Anterior cingulate cortex (tissue), 58 donors: Measurements from ENCODE around the gene GNG14.
"Not testable (repeated sequence)": the region's sequence is repeated elsewhere in the genome, so short reads cannot be mapped to it uniquely, and the experiment has no call there.

ENCODE experiments used
- DNase-seq, 58 donors: peaks; one replicate each; lab custom pipeline; 2025; lab: John Stamatoyannopoulos, UW

Gene GNG14

GRCh38 chr19:12694641-12695040, 6.8 kb downstream of the GNG14 start:
- no peak for DNase-seq

- no peak for DNase-seq
Measured at GRCh38 chr19:12695096-12695495, 7.3 kb downstream of the GNG14 start.

- DNase-seq, result no peak
Measured at GRCh38 chr19:12695514-12695913, 7.7 kb downstream of the GNG14 start.

DNA sequence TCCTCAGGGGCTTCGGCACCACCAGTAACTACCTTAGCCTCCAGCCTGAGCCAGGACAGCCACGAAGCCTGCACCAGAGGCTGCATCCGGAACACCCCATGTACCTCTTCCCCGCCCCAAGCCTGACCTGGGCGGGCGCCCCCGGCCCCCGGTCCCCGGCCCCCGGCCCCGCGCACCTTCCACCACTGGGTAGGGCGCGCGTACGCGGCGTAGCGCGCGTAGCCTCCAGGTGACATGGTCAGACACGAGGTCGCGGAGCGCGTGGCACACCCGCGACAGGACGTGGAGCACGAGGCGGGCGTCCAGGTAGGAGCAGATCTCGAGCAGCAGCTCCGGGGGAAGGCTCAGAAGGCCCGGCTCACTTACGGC, 8.2 kb downstream of the GNG14 start:
- DNase-seq, result no peak

DNA sequence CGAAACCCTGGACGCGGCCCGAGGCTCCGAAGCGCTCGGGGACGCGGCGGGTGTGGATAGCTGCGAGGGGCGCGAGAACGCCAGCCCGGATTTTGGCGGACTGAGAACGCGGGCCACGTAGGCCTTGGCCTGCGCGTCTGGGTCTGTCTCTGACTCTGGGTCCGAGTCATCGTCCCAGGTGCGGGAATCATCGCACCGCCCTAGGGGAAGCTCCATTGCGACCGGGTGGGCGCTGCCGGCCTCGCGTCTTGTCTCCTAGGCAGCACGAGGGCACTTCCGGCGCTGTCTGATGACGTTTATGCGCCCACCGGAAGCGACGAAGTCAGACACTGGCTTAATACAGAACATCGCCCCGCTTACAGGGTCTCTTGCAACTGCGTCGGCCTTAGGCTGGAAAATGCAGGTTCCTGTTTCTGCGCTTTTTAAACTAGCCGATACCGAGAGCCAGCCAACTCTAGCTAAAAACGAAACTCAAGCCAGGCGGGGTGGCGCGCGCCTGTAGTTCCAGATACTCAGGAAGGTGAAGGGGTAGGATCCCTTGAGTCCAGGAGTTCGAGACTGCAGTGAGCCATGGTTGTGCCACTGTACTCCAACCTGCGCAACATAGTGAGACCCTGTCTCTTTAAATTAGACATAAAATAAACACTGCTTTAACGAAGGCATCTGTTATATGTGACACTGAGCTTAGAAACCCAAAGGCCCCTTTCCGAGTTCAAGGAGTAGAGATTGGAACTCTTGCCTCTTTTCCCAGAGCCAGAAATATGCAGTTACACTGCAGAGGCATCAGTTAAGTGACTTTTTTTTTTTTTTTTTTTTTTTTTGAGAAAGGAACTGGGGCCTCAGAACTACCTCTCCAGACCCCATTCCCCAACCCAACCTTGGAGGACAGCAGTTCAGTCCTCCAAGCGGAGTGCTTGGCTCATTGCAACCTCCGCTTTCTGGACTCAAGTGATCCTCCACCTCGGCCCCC, 8.9 kb downstream of the GNG14 start, which contains the start of gene FBXW9:
FBXW9 (minus strand) TSS at position 266 of the 970 bp plus-strand sequence; CDS start at position 216, 50 bp downstream.
- peak; percentile 72 to 100 (median 92) for DNase-seq

DNA sequence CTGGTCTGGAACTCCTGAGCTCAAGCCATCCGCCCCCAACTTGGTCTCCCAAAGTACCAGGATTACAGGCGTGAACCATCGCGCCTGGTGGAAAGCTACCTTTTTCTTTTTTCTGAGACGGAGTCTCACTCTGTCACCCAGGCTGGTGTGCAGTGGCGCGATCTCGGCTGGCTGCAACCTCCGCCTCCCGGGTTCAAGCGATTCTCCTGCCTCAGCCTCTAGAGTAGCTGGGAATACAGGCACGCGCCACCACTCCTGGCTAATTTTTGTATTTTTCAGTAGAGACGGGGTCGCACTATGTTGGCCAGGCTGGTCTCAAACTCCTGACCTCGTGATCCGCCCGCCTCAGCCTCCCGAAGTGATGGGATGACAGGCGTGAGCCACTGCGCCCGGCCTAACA, 9.6 kb downstream of the GNG14 start:
- DNase-seq, result not testable (repeated sequence)

DNA sequence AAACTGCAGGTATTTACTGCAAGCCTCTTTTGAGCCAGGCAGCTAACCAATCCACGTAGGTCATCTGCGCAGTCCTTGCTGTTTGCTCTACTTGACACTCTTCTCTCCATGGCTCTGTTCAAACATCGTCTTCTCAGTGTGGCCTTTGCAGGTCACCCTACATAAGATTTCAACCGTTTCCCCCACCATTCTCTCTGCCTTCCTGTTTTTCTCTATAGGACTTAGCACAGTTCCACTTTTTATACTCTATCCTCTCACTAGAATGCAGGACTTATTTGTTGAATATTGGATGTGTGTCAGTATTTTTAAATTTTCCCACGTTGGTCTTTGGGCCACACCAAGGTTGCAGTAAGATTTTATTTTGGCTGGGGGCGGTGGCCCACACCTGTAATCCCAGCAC, 10.3 kb downstream of the GNG14 start:
- DNase-seq, result no peak

DNA sequence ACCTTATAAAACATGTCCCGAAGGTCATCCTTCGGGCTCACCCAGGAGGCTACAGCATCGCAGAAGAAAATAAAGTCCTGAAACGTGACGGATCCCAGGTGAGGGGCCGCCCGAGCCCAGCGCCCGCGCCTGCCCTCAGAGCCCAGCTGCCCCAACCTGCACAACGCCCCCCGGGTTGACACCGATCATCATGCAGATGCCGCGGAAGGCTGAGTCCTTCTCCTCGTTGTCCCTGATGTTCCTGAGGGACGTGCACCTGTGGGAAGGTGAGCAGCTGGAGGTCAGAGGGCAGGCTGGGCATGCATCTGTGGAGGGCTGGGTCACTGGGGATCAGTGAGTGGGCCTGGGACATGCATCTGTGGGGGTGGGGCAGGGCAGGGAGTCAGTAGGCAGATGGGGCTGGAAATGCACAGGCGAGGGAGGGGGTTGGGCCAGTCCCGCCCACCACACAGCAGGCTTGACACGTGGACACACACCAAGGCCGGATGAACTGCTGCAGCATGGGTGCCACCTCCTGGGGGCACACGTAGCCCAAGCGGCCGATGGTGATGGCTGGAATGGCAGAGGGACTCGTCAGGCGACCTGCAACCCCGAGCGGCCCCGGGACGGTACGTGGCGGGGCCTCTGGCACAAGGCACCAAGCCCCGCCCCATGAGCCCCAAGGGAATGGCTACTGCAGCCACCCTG, 13.9 kb downstream of the GNG14 start:
- DNase-seq, result no peak

GRCh38 chr19:12703046-12703445, 15.2 kb downstream of the GNG14 start:
- no peak for DNase-seq

GRCh38 chr19:12705169-12705568, 17.4 kb downstream of the GNG14 start:
- DNase-seq, result no peak

DNA sequence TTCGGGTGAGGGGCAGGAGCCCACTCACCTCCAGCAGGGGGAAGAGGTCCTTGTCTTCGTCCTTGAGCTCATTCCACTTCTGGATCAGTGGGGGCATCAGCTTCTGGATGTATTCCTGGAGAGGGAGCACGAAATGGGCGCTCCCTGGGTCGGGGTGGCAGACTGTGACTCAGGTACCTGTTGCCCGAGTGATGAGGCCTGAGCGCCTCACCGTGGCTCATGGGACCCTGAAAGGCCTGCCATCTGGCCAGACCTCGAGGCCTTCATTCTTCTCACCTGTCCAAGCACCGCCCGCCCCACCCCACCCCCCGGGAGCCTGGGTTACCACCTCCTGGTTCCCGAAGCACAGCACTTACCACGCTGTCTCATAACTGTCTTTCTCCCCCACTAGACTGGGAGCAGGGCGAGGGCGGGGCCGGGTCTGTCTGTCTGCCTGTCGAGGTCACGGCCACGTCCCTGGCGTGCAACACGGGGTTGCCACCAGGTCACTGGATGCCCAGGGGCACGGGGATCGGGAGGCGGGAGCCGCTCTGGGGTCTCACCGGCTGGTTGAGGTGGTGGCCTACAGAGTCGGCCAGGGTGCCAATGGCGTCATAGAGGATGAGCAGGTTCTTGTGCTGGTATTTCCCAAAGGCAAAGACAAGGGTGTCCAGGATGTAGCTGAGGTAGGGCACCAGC, 18.0 kb downstream of the GNG14 start:
- no peak for DNase-seq

DNA sequence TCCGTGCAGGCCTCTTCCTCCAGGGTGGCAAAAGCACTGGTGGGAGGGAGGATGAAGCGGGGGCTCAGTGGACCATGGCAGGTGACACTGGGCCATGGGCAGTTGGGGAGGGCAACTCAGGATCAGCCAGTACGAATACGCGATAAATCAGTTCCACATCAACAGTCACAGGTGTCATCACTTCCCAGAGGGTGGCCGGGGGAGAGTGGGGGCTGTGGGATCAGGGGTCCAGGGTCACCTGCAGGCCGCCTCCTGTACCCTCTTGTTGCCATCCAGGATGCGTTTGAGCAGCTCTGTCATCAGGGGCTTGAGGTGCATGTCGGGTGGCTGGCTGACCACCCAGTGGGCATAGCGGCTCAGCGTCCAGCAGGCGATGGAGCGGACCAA, 18.5 kb downstream of the GNG14 start:
- DNase-seq, result no peak

GRCh38 chr19:12708641-12709040, 20.8 kb downstream of the GNG14 start:
- DNase-seq, result no peak

DNA sequence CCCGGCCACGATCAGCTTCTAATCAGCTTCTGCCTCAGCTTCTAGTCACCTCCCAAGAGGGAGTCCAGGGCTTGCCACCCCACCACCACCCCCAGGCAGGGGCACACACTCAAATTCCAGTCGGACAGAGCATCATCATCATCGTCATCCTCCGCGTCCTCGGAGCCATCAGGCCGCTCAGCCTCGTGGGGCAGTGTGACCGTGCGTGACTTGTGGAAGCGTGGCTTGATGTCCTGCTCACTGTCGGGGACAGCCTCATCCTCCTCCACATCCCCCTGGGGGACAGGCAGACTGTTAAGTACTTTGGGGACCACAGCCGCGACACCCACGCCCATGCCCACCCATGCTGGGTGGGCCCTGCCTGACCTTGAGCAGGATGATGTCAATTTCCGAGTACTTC, 23.4 kb downstream of the GNG14 start:
- DNase-seq, result no peak

- peak in 1 of 58 donors; percentile 39 for DNase-seq
Measured at GRCh38 chr19:12712077-12712476, 24.3 kb downstream of the GNG14 start.

DNA sequence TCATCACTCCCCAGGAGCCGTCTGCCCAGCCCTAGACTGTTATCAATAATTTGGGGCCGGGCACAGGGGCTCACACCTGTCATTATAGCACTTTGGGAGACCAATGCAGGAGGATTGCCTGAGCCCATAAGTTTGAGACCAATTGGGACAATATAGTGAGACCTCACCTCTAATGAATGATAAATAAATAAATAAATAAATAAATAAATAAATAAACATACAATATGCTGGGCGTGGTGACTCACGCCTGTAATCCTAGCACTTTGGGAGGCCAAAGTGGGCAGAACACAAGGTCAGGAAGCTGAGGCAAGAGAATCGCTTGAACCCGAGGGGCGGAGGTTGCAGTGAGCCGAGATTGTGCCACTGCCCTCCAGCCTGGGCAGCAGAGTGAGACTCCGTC, 25.5 kb downstream of the GNG14 start:
- DNase-seq, result not testable (repeated sequence)

GRCh38 chr19:12715102-12715501, 27.3 kb downstream of the GNG14 start:
- DNase-seq, result no peak

- DNase-seq, result no peak
Measured at GRCh38 chr19:12715929-12716328, 28.1 kb downstream of the GNG14 start.

GRCh38 chr19:12720296-12720695, 32.5 kb downstream of the GNG14 start:
- no peak for DNase-seq

DNA sequence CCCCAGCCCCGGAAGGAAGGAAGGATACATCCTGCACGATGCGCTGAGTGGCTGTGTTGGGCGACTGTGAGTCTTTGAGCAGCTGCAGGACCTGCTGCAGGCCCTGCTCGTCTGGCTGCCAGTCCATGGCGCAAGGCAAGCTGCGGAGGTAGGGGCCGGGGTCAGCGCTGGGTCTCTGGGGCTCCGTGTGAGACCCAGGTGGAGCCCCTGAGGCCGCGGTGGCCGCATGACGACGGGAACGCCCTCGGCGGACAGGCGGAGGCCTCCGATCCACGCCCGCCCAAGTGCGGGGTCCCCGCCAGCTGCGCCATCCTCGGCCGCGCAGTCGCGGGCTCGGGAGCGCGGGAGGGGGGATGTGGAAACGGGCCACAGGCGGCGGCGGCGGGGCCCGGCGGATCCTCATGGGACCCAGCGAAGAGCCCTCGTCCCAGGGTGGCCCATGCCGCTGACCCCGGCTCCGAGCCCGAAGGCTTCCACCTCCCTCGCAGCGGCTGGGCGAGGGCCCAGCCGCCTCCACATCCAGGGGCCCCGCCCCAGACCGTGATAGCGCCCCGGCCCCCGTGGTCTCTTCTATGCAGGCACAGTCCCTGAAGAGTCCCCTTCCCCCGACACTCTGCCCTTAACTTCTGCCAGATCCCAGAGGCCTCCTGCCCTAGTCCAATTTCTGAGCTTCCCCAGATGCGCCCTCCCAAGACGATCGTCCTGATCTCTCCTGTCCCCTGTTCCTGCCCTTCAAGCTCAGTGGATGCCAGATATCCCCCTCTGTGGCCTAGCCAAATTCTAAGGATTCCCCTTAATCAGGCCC, 33.3 kb downstream of the GNG14 start:
- DNase-seq, result peak in 23 of 58 donors; percentile 4 to 62 (median 26)
